ENCODE results near the gene SLC11A1.

Gene SLC11A1

GRCh38 chr2:218396688-218397462, 14.8 kb downstream of the SLC11A1 start:
- Histone ChIP-seq H3K4me3 (ENCODE audit: low read length) (peak overlapping the region; percentile 94), H3K27ac (ENCODE audit: low read length) (peak overlapping the region; percentile 77)

DNA sequence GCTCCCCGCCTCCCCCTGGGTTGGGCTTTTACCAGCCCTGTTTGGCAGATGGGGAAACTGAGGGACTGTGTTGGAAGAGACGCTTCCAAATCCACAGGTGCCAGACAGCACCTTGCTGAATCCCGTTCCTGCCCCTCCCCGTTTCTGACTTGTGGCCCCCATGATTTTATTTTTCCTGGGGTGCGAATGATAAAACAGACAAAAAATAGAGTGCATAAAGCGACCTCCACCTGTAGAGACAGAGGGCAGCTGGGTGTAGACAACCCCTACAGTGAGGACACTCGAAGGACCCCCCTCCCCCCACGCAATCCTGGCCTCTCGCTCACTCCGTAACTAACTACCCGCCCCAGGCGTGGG, 15.4 kb downstream of the SLC11A1 start:
- Histone ChIP-seq H3K4me2 (ENCODE audit: low read length) (no peak overlapping the region), H3K27ac (ENCODE audit: low read length) (no peak overlapping the region), H3K4me3 (ENCODE audit: low read length) (no peak overlapping the region), H3K79me2 (ENCODE audit: low read length) (peaks cover 16% of the 10 kb centered on the region), H2AFZ (ENCODE audit: low read depth, low read length) (no peak overlapping the region), H3K9ac (ENCODE audit: low read length) (no peak overlapping the region), H3K4me1 (ENCODE audit: low read length) (peaks cover 27% of the 10 kb centered on the region), H3K27me3 (ENCODE audit: low read depth, low read length) (no peaks in the 10 kb centered on the region), H3K9me3 (ENCODE audit: insufficient read depth, low read length) (no peaks in the 10 kb centered on the region), H3K36me3 (replicated peaks; ENCODE audit: low read depth, low read length) (no peaks in the 10 kb centered on the region), H4K20me1 (ENCODE audit: insufficient read depth, low read length) (no peaks in the 10 kb centered on the region; the same call in 1 of the 2 replicates)
- TF ChIP-seq CTCF (IDR thresholded peaks at IDR 0.05; ENCODE audit: low read depth, low read length) (no peak), EZH2phosphoT487 (IDR thresholded peaks at IDR 0.05; ENCODE audit: low read depth) (no peak)

More at GRCh38 chr2:218396688-218397462, 14.8 kb downstream of the SLC11A1 start:
- Histone ChIP-seq H4K20me1 (ENCODE audit: insufficient read depth, low read length) (no peaks in the 10 kb centered on the region; the same call in 1 of the 2 replicates), H3K79me2 (ENCODE audit: low read length) (peaks cover 16% of the 10 kb centered on the region), H3K9me3 (ENCODE audit: insufficient read depth, low read length) (no peaks in the 10 kb centered on the region), H3K4me2 (ENCODE audit: low read length) (peak overlapping the region; percentile 94), H3K27me3 (ENCODE audit: low read depth, low read length) (no peaks in the 10 kb centered on the region), H2AFZ (ENCODE audit: low read depth, low read length) (0 out of 2 replicates have a peak overlapping the region, but pooled peaks have one; percentile 94), H3K4me1 (ENCODE audit: low read length) (peaks cover 27% of the 10 kb centered on the region), H3K9ac (ENCODE audit: low read length) (peak overlapping the region; percentile 84), H3K36me3 (replicated peaks; ENCODE audit: low read depth, low read length) (no peaks in the 10 kb centered on the region)
- TF ChIP-seq CTCF (IDR thresholded peaks at IDR 0.05; ENCODE audit: low read depth, low read length) (no peak), EZH2phosphoT487 (IDR thresholded peaks at IDR 0.05; ENCODE audit: low read depth) (no peak)

DNA sequence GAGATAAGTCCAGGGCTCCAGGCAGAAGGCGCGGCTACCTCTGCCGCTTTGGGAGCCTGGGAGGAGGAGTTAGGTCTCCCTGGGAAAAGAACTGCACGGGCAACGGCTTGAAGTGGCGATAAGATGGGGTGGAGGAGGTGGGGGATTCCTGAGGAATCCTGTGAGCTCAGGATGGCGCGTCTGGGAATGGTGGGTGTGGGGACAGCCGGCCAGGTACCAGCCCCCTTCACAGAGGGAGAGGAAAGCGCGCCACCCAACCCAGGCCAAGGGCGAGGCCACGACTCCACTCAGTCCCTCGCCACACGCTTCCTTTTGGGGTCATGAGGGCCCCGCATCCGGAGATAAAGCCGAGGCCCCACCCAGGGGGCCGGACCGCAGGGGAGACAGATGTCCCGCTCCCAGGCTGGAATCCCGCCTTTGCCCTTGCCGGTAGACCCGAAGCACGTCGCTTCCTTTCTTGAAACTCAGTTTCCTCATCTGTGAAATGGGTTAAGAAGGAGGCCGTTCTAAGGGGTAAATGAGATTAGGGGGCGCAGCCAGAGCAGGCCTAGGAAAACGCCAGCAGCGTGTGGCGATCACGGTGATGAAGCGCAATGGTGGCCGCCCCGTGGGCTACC, 15.9 kb downstream of the SLC11A1 start:
- Histone ChIP-seq H2AFZ (ENCODE audit: low read depth, low read length) (no peak overlapping the region), H4K20me1 (ENCODE audit: insufficient read depth, low read length) (no peaks in the 10 kb centered on the region; the same call in 1 of the 2 replicates), H3K4me1 (ENCODE audit: low read length) (peaks cover 27% of the 10 kb centered on the region)

More for the DNA sequence above, 15.9 kb downstream of the SLC11A1 start:
- no peak overlapping the region for H3K27ac ChIP-seq (ENCODE audit: low read length)
- H3K4me2 ChIP-seq (ENCODE audit: low read length): no peak overlapping the region
- H3K27me3 ChIP-seq (ENCODE audit: low read depth, low read length): no peaks in the 10 kb centered on the region
- peaks cover 16% of the 10 kb centered on the region for H3K79me2 ChIP-seq (ENCODE audit: low read length)
- no peak overlapping the region for H3K4me3 ChIP-seq (ENCODE audit: low read length)
- no peaks in the 10 kb centered on the region for H3K9me3 ChIP-seq (ENCODE audit: insufficient read depth, low read length)
- no peaks in the 10 kb centered on the region for H3K36me3 ChIP-seq (replicated peaks; ENCODE audit: low read depth, low read length)
- TF ChIP-seq EZH2phosphoT487 (IDR thresholded peaks at IDR 0.05; ENCODE audit: low read depth) (no peak), CTCF (IDR thresholded peaks at IDR 0.05; ENCODE audit: low read depth, low read length) (no peak)
- no peak overlapping the region for H3K9ac ChIP-seq (ENCODE audit: low read length)
